ENCODE results near the gene PPP2R3B.

GRCh38 chrX:340641-341423, 45.9 kb downstream of the PPP2R3B start:
- TF ChIP-seq, protein P1, sequence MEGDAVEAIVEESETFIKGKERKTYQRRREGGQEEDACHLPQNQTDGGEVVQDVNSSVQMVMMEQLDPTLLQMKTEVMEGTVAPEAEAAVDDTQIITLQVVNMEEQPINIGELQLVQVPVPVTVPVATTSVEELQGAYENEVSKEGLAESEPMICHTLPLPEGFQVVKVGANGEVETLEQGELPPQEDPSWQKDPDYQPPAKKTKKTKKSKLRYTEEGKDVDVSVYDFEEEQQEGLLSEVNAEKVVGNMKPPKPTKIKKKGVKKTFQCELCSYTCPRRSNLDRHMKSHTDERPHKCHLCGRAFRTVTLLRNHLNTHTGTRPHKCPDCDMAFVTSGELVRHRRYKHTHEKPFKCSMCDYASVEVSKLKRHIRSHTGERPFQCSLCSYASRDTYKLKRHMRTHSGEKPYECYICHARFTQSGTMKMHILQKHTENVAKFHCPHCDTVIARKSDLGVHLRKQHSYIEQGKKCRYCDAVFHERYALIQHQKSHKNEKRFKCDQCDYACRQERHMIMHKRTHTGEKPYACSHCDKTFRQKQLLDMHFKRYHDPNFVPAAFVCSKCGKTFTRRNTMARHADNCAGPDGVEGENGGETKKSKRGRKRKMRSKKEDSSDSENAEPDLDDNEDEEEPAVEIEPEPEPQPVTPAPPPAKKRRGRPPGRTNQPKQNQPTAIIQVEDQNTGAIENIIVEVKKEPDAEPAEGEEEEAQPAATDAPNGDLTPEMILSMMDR (conservative IDR thresholded peaks at IDR 0.05 in 1 of 2, IDR thresholded peaks at IDR 0.05 in 1 of 2; ENCODE audit: extremely low read depth in 1 of 2, insufficient read depth in 1 of 2, low read depth in 1 of 2, low read length in 2 of 2): no peak
- TF ChIP-seq EZH2 (IDR thresholded peaks at IDR 0.05; ENCODE audit: borderline replicate concordance, low read length): no peak

Data from mammary epithelial cell (primary cell).